Right lobe of liver (tissue), 4 donors: ENCODE results near the gene KCNN3.

Experiments
- CTCF ChIP-seq, 4 donors: fragments of 200-600 bp in 3 of 4; fragments of 450-650 bp in 1 of 4; IDR thresholded peaks; one replicate each; pipeline versions ENCODE4 v1.5.1 to v1.8.0; 2016 to 2022; ENCODE audit warnings: antibody characterized with exemption in 4 of 4, mild to moderate bottlenecking in 2 of 4
- POLR2A ChIP-seq: fragments of 450-650 bp; IDR thresholded peaks from one replicate; pipeline ENCODE4 v1.6.1; 2017; ENCODE audit warnings: antibody characterized with exemption, mild to moderate bottlenecking
- donor health status: DM: no; HTN: no; CAD: no.
- donor health status: DM: no; HTN: no; CAD: no.
- donor health status: DM: no; HTN: yes; CAD: no.

DNA sequence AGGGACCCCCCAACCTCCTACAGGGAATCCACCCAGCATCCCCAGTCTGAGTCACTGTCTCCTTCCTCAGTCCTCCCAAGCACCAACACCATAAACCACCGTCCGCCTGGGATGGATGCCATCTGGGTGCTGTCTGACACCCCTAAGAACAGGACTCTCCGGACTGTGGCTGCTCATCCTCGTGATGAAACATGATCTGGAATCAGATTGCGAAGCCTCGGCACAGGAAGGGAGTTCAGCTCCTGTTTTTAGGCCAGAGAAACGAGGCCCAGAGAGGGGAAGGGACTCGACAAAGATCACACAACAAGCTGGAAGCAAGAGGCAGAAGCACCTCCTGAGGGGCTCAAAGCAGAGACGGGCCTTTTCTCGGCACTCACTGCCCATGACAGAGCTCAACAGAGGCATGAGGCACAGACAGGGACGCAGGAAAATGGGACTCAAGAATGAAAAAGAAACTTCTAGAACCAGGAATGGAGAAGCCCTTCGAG is 8.4 kb downstream of the KCNN3 start:
- no peak for TF ChIP-seq CTCF (IDR thresholded peaks at IDR 0.05)
- no peak for TF ChIP-seq POLR2A
